Amygdala (tissue), 56 donors: ENCODE results near the gene PPIP5K2.
"Not testable (repeated sequence)": the region's sequence is repeated elsewhere in the genome, so short reads cannot be mapped to it uniquely, and the experiment has no call there.

Source experiments
- DNase-seq, 56 donors: peaks; one replicate each; lab custom pipeline; 2025; lab: John Stamatoyannopoulos, UW

The PPIP5K2 gene

GRCh38 chr5:103205991-103206700 lies 86.0 kb downstream of the PPIP5K2 start:
- no peak for DNase-seq

GRCh38 chr5:103207011-103207410 lies 86.9 kb downstream of the PPIP5K2 start:
- DNase-seq = no peak

GRCh38 chr5:103207653-103208052 lies 87.6 kb downstream of the PPIP5K2 start:
- no peak for DNase-seq

GRCh38 chr5:103208460-103208859 lies 88.4 kb downstream of the PPIP5K2 start:
- no peak for DNase-seq

GRCh38 chr5:103209065-103209464 lies 89.0 kb downstream of the PPIP5K2 start:
- DNase-seq = no peak

- DNase-seq = no peak
Observed at GRCh38 chr5:103210952-103211351, 90.9 kb downstream of the PPIP5K2 start.

GRCh38 chr5:103211576-103212561 lies 91.8 kb downstream of the PPIP5K2 start:
- no peak for DNase-seq

- DNase-seq = no peak
Observed at GRCh38 chr5:103216137-103216536, 96.0 kb downstream of the PPIP5K2 start.

- no peak for DNase-seq
Observed at GRCh38 chr5:103216697-103217096, 96.6 kb downstream of the PPIP5K2 start.

- DNase-seq = no peak
Observed at GRCh38 chr5:103217101-103217500, 97.0 kb downstream of the PPIP5K2 start.

- DNase-seq = no peak
Observed at GRCh38 chr5:103218164-103218563, 98.1 kb downstream of the PPIP5K2 start.

GRCh38 chr5:103219074-103219473 lies 99.0 kb downstream of the PPIP5K2 start:
- DNase-seq = not testable (repeated sequence)

GRCh38 chr5:103223031-103223955 lies 103.2 kb downstream of the PPIP5K2 start:
- DNase-seq = no peak

- DNase-seq = peak in 5 of 56 donors; percentile 1 to 28 (median 9)
Observed at GRCh38 chr5:103224118-103224893, 104.2 kb downstream of the PPIP5K2 start.

GRCh38 chr5:103224894-103225246 lies 104.8 kb downstream of the PPIP5K2 start:
- no peak for DNase-seq

- no peak for DNase-seq
Observed at GRCh38 chr5:103228061-103228460, 108.0 kb downstream of the PPIP5K2 start.

- no peak for DNase-seq
Observed at GRCh38 chr5:103228588-103228987, 108.5 kb downstream of the PPIP5K2 start.

GRCh38 chr5:103232393-103232999 lies 112.4 kb downstream of the PPIP5K2 start:
- peak in 4 of 56 donors; percentile 2 to 8 (median 4) for DNase-seq
